Ishikawa (cell line): ENCODE data around the gene MYO5A.

Source experiments
- CEBPB ChIP-seq: IDR thresholded peaks from 2 replicates; pipeline ENCODE4 v1.6.1; 2012
- CREB1 ChIP-seq: IDR thresholded peaks from 2 replicates; pipeline ENCODE4 v1.6.1; 2012; ENCODE audit warnings: low read depth
- EP300 ChIP-seq: IDR thresholded peaks from 2 replicates; pipeline ENCODE4 v1.6.1; 2012; ENCODE audit warnings: borderline replicate concordance
- FOXM1 ChIP-seq: IDR thresholded peaks from 2 replicates; pipeline ENCODE4 v1.6.1; 2012; ENCODE audit warnings: low read depth, borderline replicate concordance
- RAD21 ChIP-seq: IDR thresholded peaks from 2 replicates; pipeline ENCODE4 v1.6.1; 2012; ENCODE audit warnings: low read depth
- TAF1 ChIP-seq: IDR thresholded peaks from 2 replicates; pipeline ENCODE4 v1.6.1; 2012; ENCODE audit warnings: low read depth, mild to moderate bottlenecking
- TCF12 ChIP-seq: IDR thresholded peaks from 2 replicates; pipeline ENCODE4 v1.6.1; 2012; ENCODE audit warnings: low read depth
- TF ChIP-seq, protein P1 (sequence below): IDR thresholded peaks from 2 replicates; pipeline ENCODE4 v1.6.1; 2012
- TF ChIP-seq, protein P2 (sequence below): IDR thresholded peaks from 2 replicates; pipeline ENCODE4 v1.6.1; 2012; ENCODE audit warnings: low read depth, mild to moderate bottlenecking

DNA sequence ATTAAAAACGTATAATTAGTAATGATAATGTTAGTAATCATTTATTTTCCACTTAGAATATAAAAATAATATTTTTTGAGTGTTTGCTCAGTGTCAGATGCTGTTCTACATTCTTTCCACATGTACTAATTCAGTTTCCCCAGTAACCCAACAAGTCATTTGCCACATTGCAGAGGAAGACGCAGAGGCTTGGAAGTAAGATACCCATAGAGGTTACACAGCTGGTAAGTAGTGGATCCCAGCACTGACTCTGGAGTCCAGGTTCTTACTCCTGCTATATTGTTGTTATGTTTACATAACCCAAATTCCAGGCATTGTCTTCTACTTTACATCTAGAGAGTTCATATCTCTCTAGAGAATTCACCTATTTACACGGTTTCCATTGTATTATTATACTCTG, 184.8 kb downstream of the MYO5A start:
- TF ChIP-seq TAF1 (no peak), EP300 (no peak), FOXM1 (no peak), CREB1 (no peak), CEBPB (no peak), RAD21 (no peak), TCF12 (no peak)
- TF ChIP-seq, protein P1, sequence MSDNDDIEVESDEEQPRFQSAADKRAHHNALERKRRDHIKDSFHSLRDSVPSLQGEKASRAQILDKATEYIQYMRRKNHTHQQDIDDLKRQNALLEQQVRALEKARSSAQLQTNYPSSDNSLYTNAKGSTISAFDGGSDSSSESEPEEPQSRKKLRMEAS: no peak
- TF ChIP-seq, protein P2, sequence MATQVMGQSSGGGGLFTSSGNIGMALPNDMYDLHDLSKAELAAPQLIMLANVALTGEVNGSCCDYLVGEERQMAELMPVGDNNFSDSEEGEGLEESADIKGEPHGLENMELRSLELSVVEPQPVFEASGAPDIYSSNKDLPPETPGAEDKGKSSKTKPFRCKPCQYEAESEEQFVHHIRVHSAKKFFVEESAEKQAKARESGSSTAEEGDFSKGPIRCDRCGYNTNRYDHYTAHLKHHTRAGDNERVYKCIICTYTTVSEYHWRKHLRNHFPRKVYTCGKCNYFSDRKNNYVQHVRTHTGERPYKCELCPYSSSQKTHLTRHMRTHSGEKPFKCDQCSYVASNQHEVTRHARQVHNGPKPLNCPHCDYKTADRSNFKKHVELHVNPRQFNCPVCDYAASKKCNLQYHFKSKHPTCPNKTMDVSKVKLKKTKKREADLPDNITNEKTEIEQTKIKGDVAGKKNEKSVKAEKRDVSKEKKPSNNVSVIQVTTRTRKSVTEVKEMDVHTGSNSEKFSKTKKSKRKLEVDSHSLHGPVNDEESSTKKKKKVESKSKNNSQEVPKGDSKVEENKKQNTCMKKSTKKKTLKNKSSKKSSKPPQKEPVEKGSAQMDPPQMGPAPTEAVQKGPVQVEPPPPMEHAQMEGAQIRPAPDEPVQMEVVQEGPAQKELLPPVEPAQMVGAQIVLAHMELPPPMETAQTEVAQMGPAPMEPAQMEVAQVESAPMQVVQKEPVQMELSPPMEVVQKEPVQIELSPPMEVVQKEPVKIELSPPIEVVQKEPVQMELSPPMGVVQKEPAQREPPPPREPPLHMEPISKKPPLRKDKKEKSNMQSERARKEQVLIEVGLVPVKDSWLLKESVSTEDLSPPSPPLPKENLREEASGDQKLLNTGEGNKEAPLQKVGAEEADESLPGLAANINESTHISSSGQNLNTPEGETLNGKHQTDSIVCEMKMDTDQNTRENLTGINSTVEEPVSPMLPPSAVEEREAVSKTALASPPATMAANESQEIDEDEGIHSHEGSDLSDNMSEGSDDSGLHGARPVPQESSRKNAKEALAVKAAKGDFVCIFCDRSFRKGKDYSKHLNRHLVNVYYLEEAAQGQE: no peak
